IMR-90 (cell line): ENCODE measurements around the gene GABBR2. TPM values are rescaled to one million over a fixed set of nuclear protein-coding genes. Genes with fewer than 3 reads are reported as not detected.

Source experiments
- ATAC-seq: fragments of 200-7000 bp; cut with Tn5 transposase; 2 replicates; pipeline ENCODE4 v1.9.1; 2020; ENCODE audit warnings: low read depth, mild to moderate bottlenecking, moderate library complexity
- BruUV-seq: library from RNA; stranded (reverse); fragments of 400-500 nt; replicated peaks from 2 replicates; lab custom pipeline; 2021; lab: Mats Ljungman, UMichigan
- CTCF ChIA-PET: fragments of 300-600 bp; formaldehyde crosslinking; extraction: SDS; loops from one replicate; lab custom pipeline; 2021; ENCODE audit warnings: antibody characterized with exemption; lab: Yijun Ruan, JAX
- POLR2A ChIA-PET: fragments of 300-600 bp; sonication (Branson Sonifier 250); formaldehyde crosslinking; loops from one replicate; lab custom pipeline; 2022; ENCODE audit warnings: antibody characterized with exemption; ENCODE audit not compliant: unreplicated experiment; lab: Charles Lee
- DNase-seq: peaks from one replicate; pipeline ENCODE4 v3.0.0; 2013
- H2AFZ ChIP-seq: replicated peaks from 2 replicates; pipeline ENCODE3; 2013; ENCODE audit warnings: low read length, mild to moderate bottlenecking; ENCODE audit not compliant: poor library complexity
- H2AK5ac ChIP-seq: 2 replicates; pipeline ENCODE4 v1.6.1; 2013; ENCODE audit warnings: low read depth, low read length, inconsistent platforms
- H2AK9ac ChIP-seq: replicated peaks from 2 replicates; pipeline ENCODE3; 2013; ENCODE audit warnings: mild to moderate bottlenecking, low read depth, low read length, moderate library complexity; ENCODE audit not compliant: poor library complexity
- H2BK120ac ChIP-seq: 2 replicates; pipeline ENCODE4 v1.6.1; 2013; ENCODE audit warnings: low read depth, low read length, inconsistent platforms
- H2BK15ac ChIP-seq: 3 replicates; pipeline ENCODE4 v1.6.1; 2013; ENCODE audit warnings: low read depth, low read length, inconsistent platforms
- H2BK20ac ChIP-seq: 2 replicates; pipeline ENCODE4 v1.6.1; 2013; ENCODE audit warnings: low read depth, mild to moderate bottlenecking, inconsistent platforms, low read length, moderate library complexity
- H2BK5ac ChIP-seq: 2 replicates; pipeline ENCODE4 v1.6.1; 2013; ENCODE audit warnings: mild to moderate bottlenecking, low read depth, low read length, inconsistent platforms; ENCODE audit not compliant: poor library complexity, severe bottlenecking
- H3K14ac ChIP-seq: replicated peaks from 2 replicates; pipeline ENCODE4 v1.6.1; 2013; ENCODE audit warnings: low read depth, low read length, inconsistent platforms
- H3K18ac ChIP-seq: 2 replicates; pipeline ENCODE4 v1.6.1; 2013; ENCODE audit warnings: low read depth, low read length, control low read depth
- H3K23ac ChIP-seq: 2 replicates; pipeline ENCODE4 v1.6.1; 2013; ENCODE audit warnings: low read depth, low read length, inconsistent platforms
- H3K27ac ChIP-seq: 2 replicates; pipeline ENCODE4 v1.5.1; 2013; ENCODE audit warnings: mild to moderate bottlenecking, control low read depth, low read length; ENCODE audit not compliant: insufficient read depth
- H3K27me3 ChIP-seq: 2 replicates; pipeline ENCODE4 v1.6.1; 2013; ENCODE audit warnings: low read length; ENCODE audit not compliant: control insufficient read depth, insufficient read depth
- H3K36me3 ChIP-seq: 2 replicates; pipeline ENCODE4 v1.6.1; 2013; ENCODE audit warnings: low read length, mixed read lengths; ENCODE audit not compliant: control insufficient read depth, insufficient read depth
- H3K4ac ChIP-seq: 2 replicates; pipeline ENCODE4 v1.6.1; 2013; ENCODE audit warnings: low read depth, low read length, inconsistent platforms
- H3K4me1 ChIP-seq: 2 replicates; pipeline ENCODE4 v1.6.1; 2013; ENCODE audit warnings: low read length, mixed read lengths; ENCODE audit not compliant: control insufficient read depth, insufficient read depth
- H3K4me2 ChIP-seq: 2 replicates; pipeline ENCODE4 v1.6.1; 2013; ENCODE audit warnings: low read depth, mild to moderate bottlenecking, control low read depth, low read length, moderate library complexity
- H3K4me3 ChIP-seq: 2 replicates; pipeline ENCODE4 v1.5.1; 2013; ENCODE audit warnings: low read depth, mild to moderate bottlenecking, control low read depth, low read length, moderate library complexity; ENCODE audit not compliant: insufficient read depth
- H3K56ac ChIP-seq: 2 replicates; pipeline ENCODE4 v1.6.1; 2013; ENCODE audit warnings: low read length, inconsistent platforms; ENCODE audit not compliant: insufficient read depth; ENCODE audit errors: extremely low read depth
- H3K79me1 ChIP-seq, 2 experiments: 2 replicates each; pipeline ENCODE4 v1.6.1; 2013; ENCODE audit warnings: low read length in 2 of 2, inconsistent platforms in 1 of 2, low read depth in 1 of 2
- H3K9ac ChIP-seq: 2 replicates; pipeline ENCODE4 v1.6.1; 2013; ENCODE audit warnings: low read depth, low read length, control low read depth
- H3K9me1 ChIP-seq: 2 replicates; pipeline ENCODE4 v1.6.1; 2013; ENCODE audit warnings: low read length, inconsistent platforms; ENCODE audit not compliant: insufficient read depth
- H3K9me3 ChIP-seq: 2 replicates; pipeline ENCODE4 v1.6.1; 2013; ENCODE audit warnings: low read length; ENCODE audit not compliant: control insufficient read depth, insufficient read depth
- H4K20me1 ChIP-seq: 2 replicates; pipeline ENCODE4 v1.6.1; 2013; ENCODE audit warnings: low read length, inconsistent platforms; ENCODE audit not compliant: insufficient read depth
- H4K5ac ChIP-seq: 2 replicates; pipeline ENCODE4 v1.6.1; 2013; ENCODE audit warnings: mild to moderate bottlenecking, low read depth, low read length, control low read depth
- H4K8ac ChIP-seq, 2 experiments: 2 replicates each; pipeline ENCODE4 v1.6.1; 2013; ENCODE audit warnings: low read depth in 2 of 2, low read length in 2 of 2, control low read depth in 1 of 2, inconsistent platforms in 1 of 2
- H4K91ac ChIP-seq: 2 replicates; pipeline ENCODE4 v1.6.1; 2013; ENCODE audit warnings: low read depth, low read length, inconsistent platforms; ENCODE audit not compliant: insufficient read depth
- BHLHE40 ChIP-seq: fragments of 150-350 bp; IDR thresholded peaks from 2 replicates; pipeline ENCODE4 v1.6.1; 2016; ENCODE audit warnings: mild to moderate bottlenecking, low read depth, low read length
- CEBPB ChIP-seq: IDR thresholded peaks from 2 replicates; pipeline ENCODE4 v1.6.1; 2012; ENCODE audit warnings: low read depth, low read length, improper control_type of control experiment
- CHD1 ChIP-seq: IDR thresholded peaks from 2 replicates; pipeline ENCODE4 v1.6.1; 2012; ENCODE audit warnings: low read depth, low read length, improper control_type of control experiment
- FOS ChIP-seq: fragments of 150-350 bp; IDR thresholded peaks from 2 replicates; pipeline ENCODE4 v1.6.1; 2016; ENCODE audit warnings: low read depth, low read length
- MAFK ChIP-seq: IDR thresholded peaks from 2 replicates; pipeline ENCODE4 v1.6.1; 2012; ENCODE audit warnings: low read depth, low read length, improper control_type of control experiment
- MAZ ChIP-seq: IDR thresholded peaks from 2 replicates; pipeline ENCODE4 v1.6.1; 2012; ENCODE audit warnings: low read depth, mild to moderate bottlenecking, low read length, improper control_type of control experiment, moderate library complexity, borderline replicate concordance
- MXI1 ChIP-seq: IDR thresholded peaks from 2 replicates; pipeline ENCODE4 v1.6.1; 2012; ENCODE audit warnings: low read depth, mild to moderate bottlenecking, low read length, moderate library complexity, borderline replicate concordance
- NFE2L2 ChIP-seq: fragments of 150-350 bp; IDR thresholded peaks from 2 replicates; pipeline ENCODE4 v1.6.1; 2016; ENCODE audit warnings: low read depth, mild to moderate bottlenecking, low read length
- RAD21 ChIP-seq: IDR thresholded peaks from 2 replicates; pipeline ENCODE4 v1.6.1; 2012; ENCODE audit warnings: low read length, improper control_type of control experiment
- RCOR1 ChIP-seq: IDR thresholded peaks from 2 replicates; pipeline ENCODE4 v1.6.1; 2012; ENCODE audit warnings: mild to moderate bottlenecking, low read length, improper control_type of control experiment; ENCODE audit not compliant: insufficient replicate concordance
- RFX5 ChIP-seq: IDR thresholded peaks from 2 replicates; pipeline ENCODE4 v1.8.0; 2012; ENCODE audit warnings: low read depth, mild to moderate bottlenecking, low read length, moderate library complexity
- SMC3 ChIP-seq: fragments of 150-350 bp; IDR thresholded peaks from 2 replicates; pipeline ENCODE4 v1.6.1; 2016; ENCODE audit warnings: low read depth, mild to moderate bottlenecking, antibody characterized with exemption, low read length, moderate library complexity
- WGBS, 2 experiments: methylation state at CpG; one replicate each; pipeline versions ENCODE4 v1.1.5 to v1.1.7; 2013; ENCODE audit warnings: missing lambda C conversion rate in 2 of 2; ENCODE audit not compliant: insufficient read length in 1 of 2; ENCODE audit errors: extremely low coverage in 2 of 2; 5-methylcytosine and 5-hydroxymethylcytosine counted together
- dilution Hi-C: fragments of 300-500 bp; cut with HindIII; formaldehyde crosslinking; loops from one replicate; pipeline ENCODE4 v1.14.3; 2018; ENCODE audit warnings: low sequenced_read_pairs; ENCODE audit not compliant: unreplicated experiment
- in situ Hi-C: fragments of 300-500 bp; cut with MboI; formaldehyde crosslinking; loops from 3 replicates; pipeline ENCODE4 v1.14.3; 2019; ENCODE audit warnings: low sequenced_read_pairs, inconsistent platforms, mixed read lengths
- intact Hi-C: fragments of 100-400 bp; cut with micrococcal nuclease; formaldehyde crosslinking; loops from 2 replicates; pipeline ENCODE4 v1.10.0; 2022
- polyA plus RNA-seq, 3 experiments: library from polyadenylated mRNA; depleted of rRNA; stranded (reverse); fragments of >200 nt; gene quantifications; 2 replicates each; pipeline ENCODE4 v1.2.3, GENCODE V29; 2012; ENCODE audit warnings: low replicate concordance in 1 of 3
- total RNA-seq: library from RNA; depleted of rRNA; stranded (reverse); fragments of >200 nt; gene quantifications from 2 replicates; pipeline ENCODE4 v1.2.3, GENCODE V29; 2012
- TF ChIP-seq, protein P1 (sequence below): fragments of 150-350 bp; IDR thresholded peaks from 2 replicates; pipeline ENCODE4 v1.6.1; 2016; ENCODE audit warnings: low read depth, mild to moderate bottlenecking, low read length, moderate library complexity, borderline replicate concordance

The GABBR2 gene
- total and polyA plus RNA-seq, 2 of the 4 experiments (the other 2 are of a cell fraction) = 14.2 to 20.3 TPM

DNA sequence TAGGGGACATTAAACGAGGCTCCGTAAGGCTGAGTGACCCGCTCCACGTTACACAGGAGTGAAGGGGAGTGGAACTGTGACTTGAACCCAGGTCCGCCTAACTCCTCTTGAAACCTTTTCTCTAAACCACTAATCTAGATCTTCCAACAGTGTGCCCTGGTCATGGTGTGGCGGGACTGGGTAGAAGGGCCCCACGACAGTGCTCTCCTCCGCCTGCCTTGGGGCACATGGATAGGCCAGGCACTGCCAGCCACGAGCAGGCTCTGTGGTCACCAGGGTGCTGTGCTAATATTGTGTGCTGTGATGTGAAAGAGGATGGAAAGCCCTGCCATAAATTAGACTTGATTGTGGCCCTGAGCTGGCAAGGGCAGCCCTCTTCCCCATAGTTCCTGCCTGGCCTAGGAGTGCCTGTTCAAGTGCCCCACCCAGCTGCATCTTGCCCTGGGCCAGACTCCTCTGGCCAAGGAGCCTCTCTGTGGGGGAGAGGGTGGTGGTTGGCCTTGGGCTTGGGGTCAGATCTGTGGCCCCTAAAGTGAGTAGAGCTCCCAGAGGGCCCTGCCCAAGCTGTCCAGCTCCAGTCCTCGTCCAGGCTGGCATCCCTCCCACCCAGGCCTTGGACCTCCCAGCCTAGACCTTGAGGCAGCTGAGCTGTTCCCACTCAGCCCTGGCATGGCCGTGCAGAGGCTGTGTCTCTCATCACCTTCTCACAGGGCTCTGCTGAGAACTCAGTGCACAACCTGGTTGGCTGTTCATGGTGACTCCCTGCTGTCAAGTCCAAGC, 385.5 kb downstream of the GABBR2 start (continued):
- TF ChIP-seq, protein P1, sequence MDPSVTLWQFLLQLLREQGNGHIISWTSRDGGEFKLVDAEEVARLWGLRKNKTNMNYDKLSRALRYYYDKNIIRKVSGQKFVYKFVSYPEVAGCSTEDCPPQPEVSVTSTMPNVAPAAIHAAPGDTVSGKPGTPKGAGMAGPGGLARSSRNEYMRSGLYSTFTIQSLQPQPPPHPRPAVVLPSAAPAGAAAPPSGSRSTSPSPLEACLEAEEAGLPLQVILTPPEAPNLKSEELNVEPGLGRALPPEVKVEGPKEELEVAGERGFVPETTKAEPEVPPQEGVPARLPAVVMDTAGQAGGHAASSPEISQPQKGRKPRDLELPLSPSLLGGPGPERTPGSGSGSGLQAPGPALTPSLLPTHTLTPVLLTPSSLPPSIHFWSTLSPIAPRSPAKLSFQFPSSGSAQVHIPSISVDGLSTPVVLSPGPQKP = no peak

- Histone ChIP-seq H3K56ac (no peak overlapping the region), H3K23ac (no peak overlapping the region), H2BK20ac (no peak overlapping the region), H3K27ac (no peak overlapping the region), H3K79me1 (peaks cover 0 to 57% of the 10 kb centered on the region in 2 experiments; a peak in 2 of 4 replicates), H3K4ac (peak overlapping the region; percentile 45; the same call in 1 of the 2 replicates), H2BK15ac (0 out of 3 replicates have a peak overlapping the region, but pooled peaks have one; percentile 16), H3K4me1 (peaks cover 20% of the 10 kb centered on the region), H3K9me1 (peaks cover 43% of the 10 kb centered on the region), H3K27me3 (no peaks in the 10 kb centered on the region), H2AK9ac (no peak overlapping the region), H2AFZ (no peak overlapping the region), H4K91ac (0 out of 2 replicates have a peak overlapping the region, but pooled peaks have one; percentile 50), H3K9me3 (no peaks in the 10 kb centered on the region), H3K36me3 (no peaks in the 10 kb centered on the region), H2BK120ac (peak overlapping the region; percentile 11; the same call in 1 of the 2 replicates), H2AK5ac (peak overlapping the region; percentile 67; the same call in 1 of the 2 replicates), H3K4me3 (no peak overlapping the region), H2BK5ac (no peak overlapping the region), H4K5ac (no peak overlapping the region), H3K18ac (no peak overlapping the region), H3K9ac (no peak overlapping the region), H3K14ac (no peak overlapping the region), H4K8ac (no peak overlapping the region), H4K20me1 (no peaks in the 10 kb centered on the region), H3K4me2 (no peak overlapping the region)
- intact Hi-C loops = no loop called here
- no peak for ATAC-seq
- ChIA-PET CTCF (no interaction called here), POLR2A (no interaction called here)
- no TSS peak for BruUV-seq
- in situ Hi-C loops = no loop called here
- dilution Hi-C loops = no loop called here
- 100% methylated on average over 2 of the region's 4 CpGs; no CpG with 5 or more reads in 1 of the 2 experiments for WGBS, 2 experiments
- DNase-seq = no peak
- TF ChIP-seq, protein P1 = no peak
- TF ChIP-seq MXI1 = no peak
- no peak for TF ChIP-seq RFX5
- no peak for TF ChIP-seq RCOR1
- TF ChIP-seq MAZ = no peak
- no peak for TF ChIP-seq SMC3
- no peak for TF ChIP-seq CEBPB
- TF ChIP-seq FOS = no peak
- TF ChIP-seq MAFK = no peak
- no peak for TF ChIP-seq CHD1
- no peak for TF ChIP-seq BHLHE40
- no peak for TF ChIP-seq NFE2L2
- no peak for TF ChIP-seq RAD21
These were observed 387.5 kb downstream of the GABBR2 start for GRCh38 chr9:98321269-98321668.
